Vagina (tissue), 2 donors: Measurements from ENCODE around the gene LMNTD1. TPM values are rescaled to one million over a fixed set of nuclear protein-coding genes. Genes with fewer than 3 reads are reported as not detected.

Experiments
- DNase-seq, 2 donors: peaks; one replicate each; pipeline ENCODE4 v3.0.0-alpha.2; 2017; ENCODE audit errors: extremely low spot score in 2 of 2
- H3K27ac ChIP-seq: fragments of 200-600 bp; sonication (generic); one replicate; pipeline ENCODE4 v1.5.1; 2019
- H3K27me3 ChIP-seq: fragments of 200-600 bp; sonication (generic); one replicate; pipeline ENCODE4 v1.5.1; 2019
- H3K36me3 ChIP-seq, 2 donors: fragments of 200-600 bp; sonication (generic); one replicate each; pipeline ENCODE4 v1.5.1; 2017 to 2019
- H3K4me1 ChIP-seq: fragments of 200-600 bp; sonication (generic); one replicate; pipeline ENCODE4 v1.5.1; 2019
- H3K4me3 ChIP-seq, 2 donors: fragments of 200-600 bp; sonication (generic); 1 replicate in 1 of 2; 2 replicates in 1 of 2; pipeline ENCODE4 v1.5.1; 2016 to 2019
- H3K9me3 ChIP-seq: fragments of 200-600 bp; sonication (generic); one replicate; pipeline ENCODE4 v1.5.1; 2019
- POLR2A ChIP-seq, 2 donors: fragments of 450-650 bp; IDR thresholded peaks; one replicate each; pipeline ENCODE4 v1.6.1; 2017; ENCODE audit warnings: antibody characterized with exemption in 2 of 2, mild to moderate bottlenecking in 2 of 2, moderate library complexity in 2 of 2
- POLR2AphosphoS5 ChIP-seq, 2 donors: sonication (generic); formaldehyde crosslinking; IDR thresholded peaks; one replicate each; pipeline ENCODE4 v1.9.0; 2017; ENCODE audit warnings: antibody characterized with exemption in 2 of 2, mild to moderate bottlenecking in 2 of 2, low read depth in 1 of 2; ENCODE audit not compliant: insufficient read depth in 1 of 2
- intact Hi-C: fragments of 100-400 bp; cut with DNase I; formaldehyde crosslinking; loops from one replicate; pipeline ENCODE4 v1.15.1; 2023
- total RNA-seq: library from RNA; depleted of rRNA; stranded (reverse); fragments of >200 nt; gene quantifications from one replicate; pipeline ENCODE4 v1.2.3, GENCODE V29; 2016
- TF ChIP-seq, protein P1 (sequence below), 3 experiments: fragments of 450-650 bp in 2 of 3; fragments of 200-600 bp in 1 of 3; sonication (generic) in 1 of 3; IDR thresholded peaks; one replicate each; pipeline ENCODE4 v1.5.1; 2017 to 2019; ENCODE audit warnings: antibody characterized with exemption in 3 of 3, mild to moderate bottlenecking in 2 of 3, moderate library complexity in 2 of 3

Gene LMNTD1
- total RNA-seq, 1 donor from 2014 or later: not detected

- no peak overlapping the region for H3K27ac ChIP-seq
- TF ChIP-seq, protein P1, sequence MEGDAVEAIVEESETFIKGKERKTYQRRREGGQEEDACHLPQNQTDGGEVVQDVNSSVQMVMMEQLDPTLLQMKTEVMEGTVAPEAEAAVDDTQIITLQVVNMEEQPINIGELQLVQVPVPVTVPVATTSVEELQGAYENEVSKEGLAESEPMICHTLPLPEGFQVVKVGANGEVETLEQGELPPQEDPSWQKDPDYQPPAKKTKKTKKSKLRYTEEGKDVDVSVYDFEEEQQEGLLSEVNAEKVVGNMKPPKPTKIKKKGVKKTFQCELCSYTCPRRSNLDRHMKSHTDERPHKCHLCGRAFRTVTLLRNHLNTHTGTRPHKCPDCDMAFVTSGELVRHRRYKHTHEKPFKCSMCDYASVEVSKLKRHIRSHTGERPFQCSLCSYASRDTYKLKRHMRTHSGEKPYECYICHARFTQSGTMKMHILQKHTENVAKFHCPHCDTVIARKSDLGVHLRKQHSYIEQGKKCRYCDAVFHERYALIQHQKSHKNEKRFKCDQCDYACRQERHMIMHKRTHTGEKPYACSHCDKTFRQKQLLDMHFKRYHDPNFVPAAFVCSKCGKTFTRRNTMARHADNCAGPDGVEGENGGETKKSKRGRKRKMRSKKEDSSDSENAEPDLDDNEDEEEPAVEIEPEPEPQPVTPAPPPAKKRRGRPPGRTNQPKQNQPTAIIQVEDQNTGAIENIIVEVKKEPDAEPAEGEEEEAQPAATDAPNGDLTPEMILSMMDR (IDR thresholded peaks at IDR 0.05): no peak
- peaks cover 3% of the 10 kb centered on the region for H3K9me3 ChIP-seq
- intact Hi-C loops: no loop called here
- DNase-seq: no peak
- no peaks in the 10 kb centered on the region for H3K27me3 ChIP-seq
- H3K36me3 ChIP-seq: no peaks in the 10 kb centered on the region
- peaks cover 15% of the 10 kb centered on the region for H3K4me1 ChIP-seq
- no peak overlapping the region for H3K4me3 ChIP-seq
Observed at GRCh38 chr12:25584596-25584995, 31.5 kb upstream of the LMNTD1 start.

DNA sequence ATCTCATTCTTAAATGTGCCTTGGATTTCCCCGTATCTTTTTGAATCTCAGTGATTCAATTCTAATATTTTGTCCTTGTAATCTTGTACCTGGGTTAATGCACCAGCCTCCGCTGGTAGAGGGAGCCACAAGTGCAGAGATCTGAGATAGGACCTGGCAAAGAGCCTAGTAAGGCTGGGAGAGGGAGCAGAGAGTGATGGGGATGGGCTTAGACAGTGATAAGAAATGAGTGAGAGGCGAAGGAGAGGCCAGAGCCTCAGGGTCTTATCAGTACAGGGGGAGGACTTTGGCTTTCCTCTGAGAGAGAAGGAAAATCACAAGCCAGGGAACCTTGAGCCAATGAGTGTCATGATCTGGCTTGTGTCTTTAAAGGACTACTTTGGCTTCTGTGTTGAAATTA is 30.5 kb upstream of the LMNTD1 start:
- peaks cover 3% of the 10 kb centered on the region for H3K9me3 ChIP-seq
- peaks cover 15% of the 10 kb centered on the region for H3K4me1 ChIP-seq
- H3K36me3 ChIP-seq: no peaks in the 10 kb centered on the region
- intact Hi-C loops: no loop called here
- H3K27ac ChIP-seq: no peak overlapping the region
- TF ChIP-seq, protein P1 (IDR thresholded peaks at IDR 0.05): no peak
- TF ChIP-seq POLR2A (IDR thresholded peaks at IDR 0.05) (no peak), POLR2AphosphoS5 (IDR thresholded peaks at IDR 0.05; ENCODE audit: insufficient read depth in 1 of 2, low read depth in 1 of 2) (no peak)
- DNase-seq: no peak
- no peaks in the 10 kb centered on the region for H3K27me3 ChIP-seq
- H3K4me3 ChIP-seq: no peak overlapping the region

DNA sequence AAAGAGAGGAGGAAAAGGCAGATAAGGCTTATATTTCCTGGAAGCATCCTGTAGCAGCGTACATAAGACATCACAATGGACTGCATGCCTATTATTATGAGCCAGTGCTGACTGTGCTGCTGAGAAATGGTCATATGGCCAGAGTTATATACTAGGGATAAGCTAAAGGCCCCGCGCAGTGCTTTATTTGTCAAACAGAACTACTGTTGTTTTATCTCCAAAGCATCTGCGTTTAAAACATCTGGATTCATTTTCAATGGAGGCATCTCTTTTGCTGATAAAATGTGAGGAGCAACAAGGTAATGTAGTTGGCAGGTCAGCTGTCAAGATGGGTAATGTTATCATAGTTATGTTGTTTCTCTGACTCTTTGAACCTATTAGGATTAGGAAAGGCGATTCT is 28.0 kb upstream of the LMNTD1 start:
- no peak for DNase-seq
- no peaks in the 10 kb centered on the region for H3K27me3 ChIP-seq
- H3K9me3 ChIP-seq: no peaks in the 10 kb centered on the region
- intact Hi-C loops: no loop called here
- H3K4me3 ChIP-seq: no peak overlapping the region
- H3K27ac ChIP-seq: no peak overlapping the region
- no peaks in the 10 kb centered on the region for H3K36me3 ChIP-seq
- H3K4me1 ChIP-seq: peaks cover 15% of the 10 kb centered on the region
- TF ChIP-seq, protein P1 (IDR thresholded peaks at IDR 0.05): no peak
- TF ChIP-seq POLR2AphosphoS5 (IDR thresholded peaks at IDR 0.05; ENCODE audit: insufficient read depth in 1 of 2, low read depth in 1 of 2): no peak
- TF ChIP-seq POLR2A (IDR thresholded peaks at IDR 0.05): no peak

GRCh38 chr12:25578411-25579143 is 25.5 kb upstream of the LMNTD1 start:
- Histone ChIP-seq H3K4me3 (no peak overlapping the region), H3K36me3 (no peaks in the 10 kb centered on the region), H3K27me3 (no peaks in the 10 kb centered on the region), H3K9me3 (no peaks in the 10 kb centered on the region), H3K4me1 (peaks cover 7% of the 10 kb centered on the region), H3K27ac (no peak overlapping the region)
- TF ChIP-seq POLR2AphosphoS5 (IDR thresholded peaks at IDR 0.05; ENCODE audit: insufficient read depth in 1 of 2, low read depth in 1 of 2) (no peak), POLR2A (IDR thresholded peaks at IDR 0.05) (no peak)
- TF ChIP-seq, protein P1 (IDR thresholded peaks at IDR 0.05): no peak
- no peak for DNase-seq
- intact Hi-C loops: no loop called here

- intact Hi-C loops: no loop called here
- Histone ChIP-seq H3K27me3 (no peaks in the 10 kb centered on the region), H3K9me3 (no peaks in the 10 kb centered on the region), H3K4me3 (no peak overlapping the region), H3K4me1 (peaks cover 10% of the 10 kb centered on the region), H3K27ac (no peak overlapping the region), H3K36me3 (no peaks in the 10 kb centered on the region)
- no peak for TF ChIP-seq POLR2A (IDR thresholded peaks at IDR 0.05)
- TF ChIP-seq, protein P1 (IDR thresholded peaks at IDR 0.05): no peak
- no peak for DNase-seq
Observed at GRCh38 chr12:25574761-25575160, 21.7 kb upstream of the LMNTD1 start.
